CD14-positive monocyte (primary cell): ENCODE results near the gene BTAF1. TPM values are rescaled to one million over a fixed set of nuclear protein-coding genes. Genes with fewer than 3 reads are reported as not detected.

ENCODE experiments used
- DNase-seq, 3 donors: peaks; one replicate each; pipeline ENCODE4 v3.0.0-alpha.2; 2011 to 2022
- H2AFZ ChIP-seq: 2 replicates; pipeline ENCODE4 v1.6.0; 2012; ENCODE audit warnings: mild to moderate bottlenecking, low read depth, low read length, inconsistent platforms; ENCODE audit not compliant: insufficient read depth, poor library complexity, severe bottlenecking
- H3K27ac ChIP-seq, 2 donors: 1 replicate in 1 of 2; 2 replicates in 1 of 2; pipeline ENCODE4 v1.5.1; 2012 to 2013; ENCODE audit warnings: low read length in 2 of 2, control low read depth in 1 of 2, inconsistent platforms in 1 of 2, low read depth in 1 of 2, mild to moderate bottlenecking in 1 of 2
- H3K27me3 ChIP-seq, 2 donors: one replicate each; pipeline versions ENCODE4 v1.6.0 to v1.6.1; 2011 to 2013; ENCODE audit warnings: low read length in 2 of 2; ENCODE audit not compliant: control insufficient read depth in 2 of 2, insufficient read depth in 2 of 2
- H3K36me3 ChIP-seq, 2 donors: replicated peaks in 1 of 2; 1 replicate in 1 of 2; 2 replicates in 1 of 2; pipeline versions ENCODE4 v1.5.1 to v1.6.1; 2012 to 2013; ENCODE audit warnings: low read length in 2 of 2, control low read depth in 1 of 2, inconsistent platforms in 1 of 2, mild to moderate bottlenecking in 1 of 2; ENCODE audit not compliant: insufficient read depth in 2 of 2, control insufficient read depth in 1 of 2
- H3K4me1 ChIP-seq, 2 donors: 1 replicate in 1 of 2; 2 replicates in 1 of 2; pipeline versions ENCODE4 v1.5.1 to v1.6.1; 2012 to 2013; ENCODE audit warnings: low read length in 2 of 2, control low read depth in 1 of 2, inconsistent platforms in 1 of 2, mild to moderate bottlenecking in 1 of 2, moderate library complexity in 1 of 2; ENCODE audit not compliant: insufficient read depth in 2 of 2, control insufficient read depth in 1 of 2
- H3K4me2 ChIP-seq: replicated peaks from 2 replicates; pipeline ENCODE3; 2012; ENCODE audit warnings: low read length, moderate library complexity, mild to moderate bottlenecking; ENCODE audit not compliant: poor library complexity, severe bottlenecking; ENCODE audit errors: extremely low read depth
- H3K4me3 ChIP-seq, 3 experiments: fragments of 200-600 bp in 1 of 3; sonication (generic) in 1 of 3; replicated peaks in 1 of 3; 1 replicate in 2 of 3; 2 replicates in 1 of 3; pipeline ENCODE4 v1.5.1; 2011 to 2013; ENCODE audit warnings: low read length in 3 of 3, mild to moderate bottlenecking in 3 of 3, control low read depth in 2 of 3, low read depth in 2 of 3, inconsistent platforms in 1 of 3, moderate library complexity in 1 of 3
- H3K79me2 ChIP-seq: 2 replicates; pipeline ENCODE4 v1.6.0; 2012; ENCODE audit warnings: mild to moderate bottlenecking, control low read depth, inconsistent platforms, low read length, moderate library complexity; ENCODE audit not compliant: insufficient read depth
- H3K9ac ChIP-seq: 2 replicates; pipeline ENCODE4 v1.6.0; 2017; ENCODE audit warnings: low read length, mild to moderate bottlenecking; ENCODE audit not compliant: insufficient read depth, poor library complexity, severe bottlenecking
- H3K9me3 ChIP-seq, 2 donors: replicated peaks in 1 of 2; 1 replicate in 1 of 2; 2 replicates in 1 of 2; pipeline versions ENCODE4 v1.5.1 to v1.6.1; 2012 to 2013; ENCODE audit warnings: low read length in 2 of 2, control low read depth in 1 of 2; ENCODE audit not compliant: control insufficient read depth in 1 of 2, insufficient read depth in 1 of 2
- H4K20me1 ChIP-seq: 2 replicates; pipeline ENCODE4 v1.6.0; 2012; ENCODE audit warnings: mild to moderate bottlenecking, low read length, control low read depth, moderate library complexity; ENCODE audit not compliant: insufficient read depth
- H3K27ac Mint-ChIP-seq, 7 donors: one replicate each; pipeline ENCODE4 v1.8.0; 2020; ENCODE audit warnings: mild to moderate bottlenecking in 7 of 7, mixed read lengths in 7 of 7, moderate library complexity in 6 of 7, inconsistent platforms in 2 of 7
- H3K27me3 Mint-ChIP-seq, 3 donors: one replicate each; pipeline ENCODE4 v1.8.0; 2021 to 2022; ENCODE audit warnings: low read depth in 3 of 3, mild to moderate bottlenecking in 3 of 3, mixed read lengths in 3 of 3, moderate library complexity in 3 of 3, inconsistent platforms in 1 of 3
- H3K36me3 Mint-ChIP-seq, 2 donors: one replicate each; pipeline ENCODE4 v1.8.0; 2020; ENCODE audit warnings: mixed read lengths in 2 of 2, inconsistent platforms in 1 of 2, mild to moderate bottlenecking in 1 of 2
- H3K4me1 Mint-ChIP-seq: one replicate; pipeline ENCODE4 v1.8.0; 2020; ENCODE audit warnings: mild to moderate bottlenecking, mixed read lengths
- H3K4me3 Mint-ChIP-seq, 2 donors: one replicate each; pipeline ENCODE4 v1.8.0; 2020; ENCODE audit warnings: mild to moderate bottlenecking in 2 of 2, mixed read lengths in 2 of 2, moderate library complexity in 1 of 2
- H3K9me3 Mint-ChIP-seq, 7 donors: one replicate each; pipeline ENCODE4 v1.8.0; 2020 to 2022; ENCODE audit warnings: mixed read lengths in 7 of 7, mild to moderate bottlenecking in 6 of 7, moderate library complexity in 6 of 7, inconsistent platforms in 2 of 7
- WGBS: methylation state at CpG from one replicate; pipeline ENCODE4 v1.1.5; 2013; ENCODE audit warnings: missing lambda C conversion rate; ENCODE audit not compliant: insufficient coverage; 5-methylcytosine and 5-hydroxymethylcytosine counted together
- intact Hi-C, 2 donors: fragments of 100-400 bp; cut with micrococcal nuclease; formaldehyde crosslinking; loops; one replicate each; pipeline versions ENCODE4 v1.15.0 to v1.15.1; 2023
- polyA plus RNA-seq, 3 donors: library from polyadenylated mRNA; depleted of rRNA in 1 of 3; unstranded in 2 of 3; stranded (reverse) in 1 of 3; fragments of 300-500 nt in 2 of 3; fragments of >200 nt in 1 of 3; fragmentation: Illumina TruSeq in 2 of 3; gene quantifications; 1 replicate in 2 of 3; 2 replicates in 1 of 3; pipeline ENCODE4 v1.2.3, GENCODE V29; 2012 to 2021
- TF ChIP-seq, protein P1 (sequence below): fragments of 200-600 bp; IDR thresholded peaks from one replicate; pipeline ENCODE4 v1.8.0; 2022; ENCODE audit warnings: antibody characterized with exemption, mild to moderate bottlenecking

BTAF1 gene
- polyA plus RNA-seq, 3 donors: 3.7 to 59.8 (median 5.1) TPM

DNA sequence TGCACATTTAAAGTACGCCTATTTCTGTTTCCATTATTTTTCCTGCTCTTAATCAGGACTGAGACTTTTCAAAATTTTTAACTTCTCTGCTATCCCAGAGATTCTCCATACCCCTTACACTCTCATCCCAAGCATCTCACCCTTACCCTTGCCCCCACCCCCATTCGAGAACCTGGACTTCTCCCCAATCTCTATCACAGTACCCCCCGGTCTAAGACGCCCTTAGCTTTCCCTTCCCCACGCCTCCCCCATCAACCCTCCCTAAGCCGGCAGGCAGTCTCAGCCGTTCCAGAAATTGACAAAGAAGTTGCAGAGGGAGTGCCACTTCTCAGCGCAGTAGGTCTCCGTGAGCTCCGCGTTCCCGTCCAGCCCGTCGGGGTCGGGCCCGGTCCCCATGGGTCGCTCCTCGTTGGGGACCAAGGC, 15.6 kb upstream of the BTAF1 start:
- Mint-ChIP-seq H3K4me3 (peak overlapping the region; percentile 84 to 92), H3K9me3 (no peaks in the 10 kb centered on the region), H3K36me3 (peaks cover 3 to 6% of the 10 kb centered on the region in 2 donors), H3K27ac (peak overlapping the region; percentile 4 to 73 (median 60)), H3K4me1 (peaks cover 19% of the 10 kb centered on the region), H3K27me3 (peaks cover 0 to 5% (median 4%) of the 10 kb centered on the region in 3 donors)
- no peaks in the 10 kb centered on the region for H3K36me3 ChIP-seq
- no peaks in the 10 kb centered on the region for H3K79me2 ChIP-seq
- peak overlapping the region; percentile 90 for H3K4me2 ChIP-seq
- H3K27ac ChIP-seq: peak overlapping the region in 1 of 2 donors; percentile 50
- peak overlapping the region; percentile 42 to 78 (median 70) for H3K4me3 ChIP-seq
- intact Hi-C loops: loop anchor here in 1 of 2 donors (5.0 kb wide), 1 partner anchor 41 kb away; no protein-coding TSS in a partner anchor
- peaks cover 10 to 27% of the 10 kb centered on the region in 2 donors for H3K4me1 ChIP-seq
- no peaks in the 10 kb centered on the region for H3K27me3 ChIP-seq
- peak overlapping the region; percentile 72 for H3K9ac ChIP-seq
- H2AFZ ChIP-seq: peak overlapping the region; percentile 99
- DNase-seq: no peak
- H4K20me1 ChIP-seq: no peaks in the 10 kb centered on the region
- 2% methylated on average over 18 of the region's 18 CpGs for WGBS
- H3K9me3 ChIP-seq: no peaks in the 10 kb centered on the region
- TF ChIP-seq, protein P1, sequence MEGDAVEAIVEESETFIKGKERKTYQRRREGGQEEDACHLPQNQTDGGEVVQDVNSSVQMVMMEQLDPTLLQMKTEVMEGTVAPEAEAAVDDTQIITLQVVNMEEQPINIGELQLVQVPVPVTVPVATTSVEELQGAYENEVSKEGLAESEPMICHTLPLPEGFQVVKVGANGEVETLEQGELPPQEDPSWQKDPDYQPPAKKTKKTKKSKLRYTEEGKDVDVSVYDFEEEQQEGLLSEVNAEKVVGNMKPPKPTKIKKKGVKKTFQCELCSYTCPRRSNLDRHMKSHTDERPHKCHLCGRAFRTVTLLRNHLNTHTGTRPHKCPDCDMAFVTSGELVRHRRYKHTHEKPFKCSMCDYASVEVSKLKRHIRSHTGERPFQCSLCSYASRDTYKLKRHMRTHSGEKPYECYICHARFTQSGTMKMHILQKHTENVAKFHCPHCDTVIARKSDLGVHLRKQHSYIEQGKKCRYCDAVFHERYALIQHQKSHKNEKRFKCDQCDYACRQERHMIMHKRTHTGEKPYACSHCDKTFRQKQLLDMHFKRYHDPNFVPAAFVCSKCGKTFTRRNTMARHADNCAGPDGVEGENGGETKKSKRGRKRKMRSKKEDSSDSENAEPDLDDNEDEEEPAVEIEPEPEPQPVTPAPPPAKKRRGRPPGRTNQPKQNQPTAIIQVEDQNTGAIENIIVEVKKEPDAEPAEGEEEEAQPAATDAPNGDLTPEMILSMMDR: no peak

GRCh38 chr10:91908337-91909116, 15.0 kb upstream of the BTAF1 start:
- no peaks in the 10 kb centered on the region for H3K36me3 ChIP-seq
- TF ChIP-seq, protein P1: peak; percentile 31
- peak overlapping the region; percentile 90 for H3K4me2 ChIP-seq
- intact Hi-C loops: loop anchor here in 1 of 2 donors (5.0 kb wide), 1 partner anchor 41 kb away; no protein-coding TSS in a partner anchor
- Mint-ChIP-seq H3K27me3 (peaks cover 1 to 5% (median 5%) of the 10 kb centered on the region in 3 donors), H3K36me3 (peaks cover 3 to 6% of the 10 kb centered on the region in 2 donors), H3K4me1 (peaks cover 21% of the 10 kb centered on the region), H3K4me3 (peak overlapping the region; percentile 94 to 96), H3K27ac (peak overlapping the region; percentile 56 to 79 (median 77)), H3K9me3 (peaks cover 0 to 2% (median 0%) of the 10 kb centered on the region in 7 donors)
- H3K27me3 ChIP-seq: peaks cover under 1 to 2% of the 10 kb centered on the region in 2 donors
- H3K9me3 ChIP-seq: no peaks in the 10 kb centered on the region
- H3K4me3 ChIP-seq: peak overlapping the region; percentile 42 to 78 (median 70)
- no peaks in the 10 kb centered on the region for H3K79me2 ChIP-seq
- no peaks in the 10 kb centered on the region for H4K20me1 ChIP-seq
- WGBS: under 1% methylated on average over 93 of the region's 93 CpGs
- H3K27ac ChIP-seq: peak overlapping the region; percentile 44 to 50
- peak; percentile 63 to 70 (median 67) for DNase-seq
- peak overlapping the region; percentile 72 for H3K9ac ChIP-seq
- peaks cover 10 to 25% of the 10 kb centered on the region in 2 donors for H3K4me1 ChIP-seq
- peak overlapping the region; percentile 99 for H2AFZ ChIP-seq
